Heart left ventricle (tissue), 16 donors: ENCODE measurements around the gene ITPR3. TPM values are rescaled to one million over a fixed set of nuclear protein-coding genes. Genes with fewer than 3 reads are reported as not detected.

Experiments used
- ATAC-seq, 4 donors: fragments of 200-7000 bp; cut with Tn5 transposase; one replicate each; pipeline ENCODE4 v1.9.1; 2020 to 2022; ENCODE audit warnings: moderate library complexity in 4 of 4, mild to moderate bottlenecking in 3 of 4, moderate number of reproducible peaks in 1 of 4
- DNase-seq, 5 donors: peaks; one replicate each; pipeline ENCODE4 v3.0.0-alpha.2; 2020
- H3K27ac ChIP-seq, 12 donors: fragments of 200-600 bp; sonication (generic) in 4 of 12; one replicate each; pipeline versions ENCODE4 v1.5.0 to v1.8.0; 2016 to 2022; ENCODE audit warnings: mild to moderate bottlenecking in 2 of 12
- H3K27me3 ChIP-seq, 9 donors: fragments of 200-600 bp; sonication (generic) in 2 of 9; one replicate each; pipeline versions ENCODE4 v1.5.1 to v1.8.0; 2016 to 2022; ENCODE audit warnings: mild to moderate bottlenecking in 3 of 9
- H3K36me3 ChIP-seq, 9 donors: fragments of 200-600 bp; sonication (generic) in 2 of 9; one replicate each; pipeline versions ENCODE4 v1.5.0 to v1.8.0; 2018 to 2022; ENCODE audit warnings: mild to moderate bottlenecking in 2 of 9
- H3K4me1 ChIP-seq, 12 donors: fragments of 200-600 bp; sonication (generic) in 4 of 12; one replicate each; pipeline versions ENCODE4 v1.5.0 to v1.8.0; 2016 to 2022; ENCODE audit warnings: mild to moderate bottlenecking in 3 of 12
- H3K4me3 ChIP-seq, 12 donors: fragments of 200-600 bp; sonication (generic) in 4 of 12; one replicate each; pipeline versions ENCODE4 v1.5.0 to v1.8.0; 2017 to 2022; ENCODE audit warnings: mild to moderate bottlenecking in 9 of 12, moderate library complexity in 4 of 12
- H3K9me3 ChIP-seq, 12 donors: fragments of 200-600 bp; sonication (generic) in 4 of 12; one replicate each; pipeline versions ENCODE4 v1.5.0 to v1.8.0; 2016 to 2022; ENCODE audit warnings: mild to moderate bottlenecking in 1 of 12
- POLR2A ChIP-seq, 2 donors: fragments of 450-650 bp; IDR thresholded peaks; one replicate each; pipeline ENCODE4 v1.6.1; 2017; ENCODE audit warnings: antibody characterized with exemption in 2 of 2, mild to moderate bottlenecking in 2 of 2, moderate library complexity in 2 of 2
- WGBS, 4 donors: extraction: QIAGEN DNeasy Blood & Tissue Kit in 2 of 4; methylation state at CpG; one replicate each; pipeline versions ENCODE4 v1.1.5 to v1.1.7; 2013 to 2018; 5-methylcytosine and 5-hydroxymethylcytosine counted together
- intact Hi-C, 10 donors: fragments of 100-400 bp; cut with DNase I; formaldehyde crosslinking; loops; one replicate each; pipeline versions ENCODE4 v1.11.1 to v1.14.2; 2022
- polyA plus RNA-seq, 2 donors: library from polyadenylated mRNA; stranded (reverse); fragments of 200-250 nt; gene quantifications; one replicate each; pipeline ENCODE4 v1.2.3, GENCODE V29; 2013
- total RNA-seq, 9 donors: library from RNA; depleted of rRNA in 2 of 9; stranded (reverse); fragments of >200 nt in 2 of 9; fragmentation: NEBNext Ultra II Directional in 3 of 9; extraction: Animal tissue kit (Norgen Biotek cat#: 25700) in 3 of 9; gene quantifications; one replicate each; pipeline versions ENCODE4 v1.1.0 to v1.2.4, GENCODE V29; 2016 to 2023
- TF ChIP-seq, protein P1 (sequence below), 12 donors: fragments of 200-600 bp; sonication (generic) in 4 of 12; IDR thresholded peaks; one replicate each; pipeline versions ENCODE4 v1.5.0 to v1.8.0; 2018 to 2022; ENCODE audit warnings: antibody characterized with exemption in 12 of 12, mild to moderate bottlenecking in 5 of 12
- donor health status: ischemic (EF 13 %, LVEDD 7.1; RV severe dilation, severe dysfunction).
- donor health status: healthy with polysubstance abuse.
- donor health status: DM: no; HTN: yes; CAD: no.
- donor health status: DM: no; HTN: no; CAD: no.
- donor health status: ischemic (EF 25% LVEDD 6.9; RV normal size, moderate dysfunction).
- donor health status: ischemic (EF 25% LVEDD 5.7; RV mildly dilated, moderate dysfunction).
- donor health status: healthy.
- donor health status: DM: yes; HTN: yes; CAD: no.
- donor health status: ischemic (EF 35%, LVEDD 5.7; RV mildly dilated, moderate dysfunction).
- donor health status: nonischemic (EF 11% LVEDD 7.7; RV severe dilation, severe dysfunction).
- donor health status: DM: yes; HTN: yes; CAD: no.
- donor health status: PGD.
- donor health status: ischemic (EF 29% LVEDD 5.4; RV normal size, mild dysfunction).
- donor health status: nonischemic (EF 23%, LVEDD 6.1; RV moderate dilation, normal function).

Gene ITPR3
- total and polyA plus RNA-seq, 11 donors = 4.8 to 33.5 (median 7.8) TPM

DNA sequence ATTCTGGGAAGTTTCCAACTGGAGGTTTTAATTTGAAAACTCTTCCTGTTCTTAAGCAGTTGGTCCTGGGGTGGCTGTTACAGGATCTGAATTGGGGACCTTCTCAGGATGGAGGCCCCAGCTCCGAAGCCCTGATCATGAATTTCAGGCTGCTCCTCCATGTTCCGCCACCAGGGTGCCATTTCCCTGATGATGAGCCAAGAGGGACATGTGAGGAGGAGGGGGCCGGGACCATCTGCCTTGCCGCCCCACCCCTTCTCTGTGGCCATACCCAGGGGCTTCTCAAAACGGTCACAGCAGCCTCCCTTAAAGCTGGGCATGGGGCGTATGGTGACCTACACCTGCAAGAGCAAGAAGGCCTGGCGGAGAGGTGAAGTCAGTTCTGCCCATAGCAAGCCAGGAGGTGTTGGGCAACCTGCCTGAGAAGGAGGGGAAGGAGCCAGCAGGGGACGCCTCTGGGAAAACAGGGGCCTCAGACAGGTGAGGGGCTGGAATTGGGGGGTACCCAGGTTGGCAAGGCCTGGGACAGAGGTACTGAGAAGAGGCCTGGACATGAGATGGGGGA lies 37.4 kb upstream of the ITPR3 start:
- intact Hi-C loops = loop anchor here in 7 of 10 donors (2.0 to 10.0 kb wide), 7 partner anchors 51 to 571 kb away; no protein-coding TSS in a partner anchor
- no peaks in the 10 kb centered on the region for H3K9me3 ChIP-seq
- ATAC-seq (no peak), DNase-seq (no peak)
- TF ChIP-seq, protein P1, sequence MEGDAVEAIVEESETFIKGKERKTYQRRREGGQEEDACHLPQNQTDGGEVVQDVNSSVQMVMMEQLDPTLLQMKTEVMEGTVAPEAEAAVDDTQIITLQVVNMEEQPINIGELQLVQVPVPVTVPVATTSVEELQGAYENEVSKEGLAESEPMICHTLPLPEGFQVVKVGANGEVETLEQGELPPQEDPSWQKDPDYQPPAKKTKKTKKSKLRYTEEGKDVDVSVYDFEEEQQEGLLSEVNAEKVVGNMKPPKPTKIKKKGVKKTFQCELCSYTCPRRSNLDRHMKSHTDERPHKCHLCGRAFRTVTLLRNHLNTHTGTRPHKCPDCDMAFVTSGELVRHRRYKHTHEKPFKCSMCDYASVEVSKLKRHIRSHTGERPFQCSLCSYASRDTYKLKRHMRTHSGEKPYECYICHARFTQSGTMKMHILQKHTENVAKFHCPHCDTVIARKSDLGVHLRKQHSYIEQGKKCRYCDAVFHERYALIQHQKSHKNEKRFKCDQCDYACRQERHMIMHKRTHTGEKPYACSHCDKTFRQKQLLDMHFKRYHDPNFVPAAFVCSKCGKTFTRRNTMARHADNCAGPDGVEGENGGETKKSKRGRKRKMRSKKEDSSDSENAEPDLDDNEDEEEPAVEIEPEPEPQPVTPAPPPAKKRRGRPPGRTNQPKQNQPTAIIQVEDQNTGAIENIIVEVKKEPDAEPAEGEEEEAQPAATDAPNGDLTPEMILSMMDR (IDR thresholded peaks at IDR 0.05) = peak in 4 of 12 donors; percentile 6 to 25 (median 16)
- TF ChIP-seq POLR2A (IDR thresholded peaks at IDR 0.05) = no peak
- 71 to 80% (median 77%) methylated on average over 7 to 8 of the region's 8 CpGs for WGBS, 4 donors
- no peak overlapping the region for H3K4me3 ChIP-seq
- H3K36me3 ChIP-seq = no peaks in the 10 kb centered on the region
- H3K27ac ChIP-seq = no peak overlapping the region
- H3K4me1 ChIP-seq = peaks cover 0 to 30% (median 24%) of the 10 kb centered on the region in 12 donors
- no peaks in the 10 kb centered on the region for H3K27me3 ChIP-seq

DNA sequence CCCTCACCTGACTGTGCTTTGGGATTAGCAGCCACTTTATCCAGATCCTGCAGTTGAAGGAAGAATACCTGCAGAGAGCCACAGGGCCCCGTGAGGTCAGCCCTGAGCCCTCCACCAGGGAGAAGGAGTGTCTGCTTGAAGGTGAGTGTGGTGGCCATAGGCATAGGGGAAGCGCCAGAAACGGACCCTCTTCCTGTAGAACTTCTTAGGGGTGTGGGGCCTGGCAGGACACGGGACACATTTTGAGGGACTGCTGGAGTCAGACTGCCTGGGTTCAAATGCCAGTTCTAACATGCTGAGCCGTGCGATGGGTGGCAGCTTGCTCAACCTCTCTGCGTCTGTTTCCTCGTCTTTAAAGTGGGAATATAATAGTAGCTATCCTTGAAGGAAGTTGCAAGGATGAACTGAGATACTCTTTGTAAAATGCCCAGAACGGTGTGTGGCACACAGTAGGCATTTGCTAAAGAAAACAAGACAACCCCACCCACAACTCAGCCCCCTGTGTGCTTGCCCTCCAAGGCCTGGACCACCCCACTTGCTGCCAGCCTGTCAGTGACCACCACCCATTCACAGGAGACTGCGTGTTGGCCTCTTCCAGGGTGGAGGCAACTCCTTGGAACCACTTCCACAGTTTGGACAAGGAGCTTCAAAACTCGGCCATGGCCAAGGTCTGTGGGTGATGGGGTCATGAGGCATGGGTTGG lies 36.3 kb upstream of the ITPR3 start:
- intact Hi-C loops = loop anchor here (1.0 to 10.0 kb wide), 17 partner anchors 24 to 570 kb away; partner anchors contain the start of gene ITPR3 (in 2 of the 10)
- Histone ChIP-seq H3K9me3 (no peaks in the 10 kb centered on the region), H3K27ac (peak overlapping the region in 4 of 12 donors; percentile 23 to 43 (median 38))

DNA sequence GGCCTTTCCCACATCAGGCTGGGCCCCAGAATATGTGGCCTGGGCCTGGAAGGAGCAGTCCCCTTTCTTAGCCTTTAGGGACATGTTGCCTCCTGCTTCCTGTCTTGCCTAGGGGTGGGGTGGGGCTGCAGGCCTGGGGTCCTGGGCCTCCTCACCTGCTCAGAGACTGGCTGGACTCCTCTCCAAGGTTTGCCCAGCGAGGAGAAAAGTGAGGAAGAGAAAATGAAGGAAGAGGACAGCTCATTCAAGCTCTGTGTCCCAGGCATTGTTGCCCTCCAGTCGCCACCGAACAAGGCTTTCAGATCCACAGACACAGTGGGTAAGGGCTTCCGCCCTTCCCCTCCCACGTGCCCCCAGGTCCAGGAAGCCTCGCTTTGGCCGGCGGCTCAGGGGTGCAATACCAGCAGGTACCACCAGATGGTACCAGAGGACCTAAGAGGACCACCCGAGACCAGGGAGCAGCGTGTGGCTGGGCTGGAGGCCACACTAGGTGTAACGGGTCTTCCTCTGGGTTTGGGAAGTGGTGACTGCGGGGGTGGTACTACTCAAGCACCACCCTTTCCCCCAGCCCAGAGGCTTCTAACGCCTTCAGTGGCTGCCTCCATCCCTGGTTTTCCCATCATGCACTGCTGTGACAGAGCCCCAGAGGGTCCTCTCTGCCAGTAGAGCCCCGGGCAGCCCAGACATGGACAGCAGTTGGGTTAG lies 35.6 kb upstream of the ITPR3 start:
- ATAC-seq (peak; percentile 30 to 67 (median 64)), DNase-seq (peak; percentile 80 to 91 (median 84))
- TF ChIP-seq, protein P1 (IDR thresholded peaks at IDR 0.05) = peak; percentile 95 to 100 (median 99)
- no peak for TF ChIP-seq POLR2A (IDR thresholded peaks at IDR 0.05)
- Histone ChIP-seq H3K4me1 (peaks cover 2 to 38% (median 29%) of the 10 kb centered on the region in 12 donors), H3K4me3 (peak overlapping the region in 5 of 12 donors; percentile 13 to 29 (median 23)), H3K9me3 (no peaks in the 10 kb centered on the region), H3K27ac (peak overlapping the region in 9 of 12 donors; percentile 18 to 43 (median 24)), H3K36me3 (no peaks in the 10 kb centered on the region), H3K27me3 (no peaks in the 10 kb centered on the region)
- intact Hi-C loops = loop anchor here (1.0 to 10.0 kb wide), 17 partner anchors 24 to 569 kb away; partner anchors contain the start of gene ITPR3 (in 2 of the 10)
- 11 to 12% (median 11%) methylated on average over 12 to 14 of the region's 14 CpGs for WGBS, 4 donors

More for the DNA sequence above, 36.3 kb upstream of the ITPR3 start:
- WGBS, 4 donors = 78 to 86% (median 81%) methylated on average over 10 to 11 of the region's 11 CpGs
- DNase-seq (no peak), ATAC-seq (no peak)
- TF ChIP-seq POLR2A (IDR thresholded peaks at IDR 0.05) = no peak
- Histone ChIP-seq H3K27me3 (no peaks in the 10 kb centered on the region), H3K4me3 (no peak overlapping the region), H3K36me3 (no peaks in the 10 kb centered on the region), H3K4me1 (peaks cover 0 to 34% (median 26%) of the 10 kb centered on the region in 12 donors)

DNA sequence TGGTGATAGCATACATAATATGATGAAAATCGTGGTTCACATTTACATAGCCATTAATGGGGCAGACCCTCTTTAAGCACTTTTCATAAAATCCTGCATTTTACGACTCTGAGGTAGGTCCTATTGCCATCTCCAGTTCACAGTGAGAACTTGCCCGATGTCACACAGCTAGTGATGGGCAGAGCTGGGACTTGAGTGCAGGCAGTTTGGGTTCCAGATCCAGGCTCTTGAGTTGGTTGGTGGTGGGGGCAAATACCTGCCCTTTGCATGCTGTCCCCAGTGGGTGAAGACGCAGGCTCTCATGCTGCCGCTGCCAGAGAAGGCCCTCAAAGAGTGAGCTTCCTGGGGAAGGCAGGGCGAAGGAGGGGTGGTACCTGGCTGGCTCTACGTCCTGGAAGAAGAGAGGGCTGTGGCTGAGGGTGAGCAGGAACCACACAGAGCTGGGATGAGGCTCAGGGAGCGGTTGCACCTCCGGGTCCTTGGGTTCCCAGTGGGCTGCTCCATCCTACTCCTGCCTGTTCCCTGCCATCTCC lies 34.9 kb upstream of the ITPR3 start:
- WGBS, 4 donors = 74 to 82% (median 78%) methylated on average over 9 of the region's 9 CpGs

More for the DNA sequence above, 34.9 kb upstream of the ITPR3 start:
- Histone ChIP-seq H3K9me3 (no peaks in the 10 kb centered on the region), H3K4me3 (peak overlapping the region in 4 of 12 donors; percentile 13 to 25 (median 21)), H3K27ac (peak overlapping the region in 5 of 12 donors; percentile 18 to 43 (median 23)), H3K36me3 (no peaks in the 10 kb centered on the region), H3K27me3 (no peaks in the 10 kb centered on the region), H3K4me1 (peaks cover 3 to 40% (median 31%) of the 10 kb centered on the region in 12 donors)
- ATAC-seq (no peak), DNase-seq (no peak)
- TF ChIP-seq, protein P1 (IDR thresholded peaks at IDR 0.05) = no peak
- TF ChIP-seq POLR2A (IDR thresholded peaks at IDR 0.05) = no peak
- intact Hi-C loops = loop anchor here (1.0 to 10.0 kb wide), 15 partner anchors 36 to 569 kb away; partner anchors contain the start of gene ITPR3 (in 2 of the 10)
